ENCODE results near the gene AARS1. TPM values are rescaled to one million over a fixed set of nuclear protein-coding genes. Genes with fewer than 3 reads are reported as not detected.
"Not testable (repeated sequence)": the region's sequence is repeated elsewhere in the genome, so short reads cannot be mapped to it uniquely, and the experiment has no call there.

Gene AARS1
- total RNA-seq, 2 donors from 2014 or later, result 45.3 to 97.8 TPM

- H3K9me3 ChIP-seq, result no peaks in the 10 kb centered on the region
- no peak overlapping the region for H3K27ac ChIP-seq
- H3K9ac ChIP-seq (ENCODE audit: low read depth in 2 of 2, low read length in 2 of 2), result no peak overlapping the region
- DNase-seq, result no peak
- no peak overlapping the region for H3K4me3 ChIP-seq
- intact Hi-C loops (cut with DNase I), result no loop called here
- no peak for TF ChIP-seq CTCF (IDR thresholded peaks at IDR 0.05)
- no peaks in the 10 kb centered on the region for H3K27me3 ChIP-seq
- H3K36me3 ChIP-seq, result peaks cover 4% of the 10 kb centered on the region
- no peaks in the 10 kb centered on the region for H3K4me1 ChIP-seq
Measured at GRCh38 chr16:70324998-70325747, 35.9 kb upstream of the AARS1 start.

GRCh38 chr16:70320121-70320520 lies 30.8 kb upstream of the AARS1 start:
- Histone ChIP-seq H3K27me3 (no peaks in the 10 kb centered on the region), H3K36me3 (peaks cover 6% of the 10 kb centered on the region), H3K9me3 (no peaks in the 10 kb centered on the region), H3K4me3 (no peak overlapping the region), H3K9ac (ENCODE audit: low read depth in 2 of 2, low read length in 2 of 2) (no peak overlapping the region), H3K4me1 (no peaks in the 10 kb centered on the region), H3K27ac (no peak overlapping the region)
- no peak for TF ChIP-seq CTCF (IDR thresholded peaks at IDR 0.05)
- intact Hi-C loops (cut with DNase I), result no loop called here
- DNase-seq, result no peak

- H3K4me1 ChIP-seq; intact Hi-C loops (cut with DNase I); H3K4me3 ChIP-seq; H3K9ac ChIP-seq (ENCODE audit: low read depth in 2 of 2, low read length in 2 of 2); H3K27ac ChIP-seq; DNase-seq; H3K36me3 ChIP-seq; H3K27me3 ChIP-seq; H3K9me3 ChIP-seq: not testable (repeated sequence)
Measured at GRCh38 chr16:70307726-70308125, 18.4 kb upstream of the AARS1 start.

- H3K9ac ChIP-seq (ENCODE audit: low read depth in 2 of 2, low read length in 2 of 2), result no peak overlapping the region
- no peaks in the 10 kb centered on the region for H3K27me3 ChIP-seq
- intact Hi-C loops (cut with DNase I), result no loop called here
- no peaks in the 10 kb centered on the region for H3K36me3 ChIP-seq
- no peaks in the 10 kb centered on the region for H3K9me3 ChIP-seq
- H3K4me3 ChIP-seq, result no peak overlapping the region
- H3K27ac ChIP-seq, result no peak overlapping the region
- no peak for DNase-seq
- H3K4me1 ChIP-seq, result no peaks in the 10 kb centered on the region
- TF ChIP-seq CTCF (IDR thresholded peaks at IDR 0.05), result no peak
Measured at GRCh38 chr16:70306880-70307279, 17.6 kb upstream of the AARS1 start.

GRCh38 chr16:70304892-70305448 lies 15.7 kb upstream of the AARS1 start:
- H3K27ac ChIP-seq, result no peak overlapping the region
- no peaks in the 10 kb centered on the region for H3K27me3 ChIP-seq
- DNase-seq, result no peak
- H3K9ac ChIP-seq (ENCODE audit: low read depth in 2 of 2, low read length in 2 of 2), result no peak overlapping the region
- H3K36me3 ChIP-seq, result no peaks in the 10 kb centered on the region
- intact Hi-C loops (cut with DNase I), result no loop called here
- H3K4me1 ChIP-seq, result no peaks in the 10 kb centered on the region
- H3K9me3 ChIP-seq, result no peaks in the 10 kb centered on the region
- no peak overlapping the region for H3K4me3 ChIP-seq
- no peak for TF ChIP-seq CTCF (IDR thresholded peaks at IDR 0.05)

- Histone ChIP-seq H3K9me3 (no peaks in the 10 kb centered on the region), H3K27ac (no peak overlapping the region), H3K9ac (ENCODE audit: low read depth in 2 of 2, low read length in 2 of 2) (no peak overlapping the region), H3K27me3 (no peaks in the 10 kb centered on the region), H3K4me3 (no peak overlapping the region), H3K36me3 (no peaks in the 10 kb centered on the region), H3K4me1 (no peaks in the 10 kb centered on the region)
- no peak for DNase-seq
- no peak for TF ChIP-seq CTCF (IDR thresholded peaks at IDR 0.05)
- intact Hi-C loops (cut with DNase I), result no loop called here
Measured at GRCh38 chr16:70302745-70303144, 13.4 kb upstream of the AARS1 start.

Measured in colonic mucosa (tissue), 4 donors.